ENCODE data around the gene PSMD9.
"Not testable (repeated sequence)": the region's sequence is repeated elsewhere in the genome, so short reads cannot be mapped to it uniquely, and the experiment has no call there.

The PSMD9 gene

GRCh38 chr12:121874071-121874470, 14.5 kb upstream of the PSMD9 start:
- no peak for DNase-seq

DNA sequence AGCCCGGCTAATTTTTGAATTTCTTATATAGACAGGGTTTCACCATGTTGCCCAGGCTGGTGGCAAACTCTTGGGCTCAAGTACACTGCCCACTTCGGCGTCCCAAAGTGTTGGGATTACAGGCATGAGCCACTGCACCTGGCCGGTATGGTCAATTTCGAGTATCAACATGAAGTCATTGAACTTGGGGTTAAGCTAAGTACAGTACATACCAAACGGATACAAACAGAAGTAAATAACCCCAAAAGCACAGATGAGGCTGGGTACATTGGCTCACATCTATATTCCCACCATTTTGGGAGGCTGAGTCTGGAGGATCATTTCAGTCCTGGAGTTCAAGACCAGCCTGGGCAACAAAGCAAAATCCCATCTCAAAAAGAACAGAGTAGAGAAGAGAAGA, 13.0 kb upstream of the PSMD9 start:
- DNase-seq, result no peak

DNA sequence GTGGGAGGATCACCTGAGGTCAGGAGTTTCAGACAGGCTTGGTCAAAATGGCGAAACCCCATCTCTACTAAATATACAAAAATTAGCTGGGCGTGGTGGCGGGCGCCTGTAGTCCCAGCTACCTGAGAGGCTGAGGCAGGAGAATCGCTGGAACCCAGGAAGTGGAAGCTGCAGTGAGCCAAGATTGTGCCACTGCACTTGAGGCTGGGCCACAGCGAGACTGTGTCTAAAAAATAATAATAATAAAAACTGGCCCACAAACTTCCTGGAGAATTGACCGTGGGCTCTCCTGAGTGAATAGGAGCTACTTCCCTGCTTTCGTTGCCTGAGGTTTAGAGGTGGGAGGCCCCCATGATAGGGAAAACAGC, 12.5 kb upstream of the PSMD9 start:
- not testable (repeated sequence) for DNase-seq

- DNase-seq, result no peak
Observed at GRCh38 chr12:121883315-121883660, 5.3 kb upstream of the PSMD9 start.

DNA sequence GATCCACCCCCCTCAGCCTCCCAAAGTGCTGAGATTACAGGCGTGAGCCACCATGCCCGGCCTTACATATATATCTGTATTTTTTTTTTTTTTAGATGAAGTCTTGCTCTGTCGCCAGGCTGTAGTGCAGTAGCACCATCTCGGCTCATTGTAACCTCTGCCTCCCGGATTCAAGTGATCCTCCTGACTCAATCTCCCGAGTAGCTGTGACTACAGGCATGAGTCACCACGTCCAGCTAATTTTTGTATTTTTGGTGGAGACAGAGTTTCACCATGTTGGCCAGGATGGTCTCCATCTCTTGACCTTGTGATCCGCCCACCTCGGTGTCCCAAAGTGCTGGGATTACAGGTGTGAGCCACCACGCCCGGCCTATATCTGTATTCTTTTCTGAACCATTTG, 3.5 kb upstream of the PSMD9 start:
- DNase-seq, result not testable (repeated sequence)

DNA sequence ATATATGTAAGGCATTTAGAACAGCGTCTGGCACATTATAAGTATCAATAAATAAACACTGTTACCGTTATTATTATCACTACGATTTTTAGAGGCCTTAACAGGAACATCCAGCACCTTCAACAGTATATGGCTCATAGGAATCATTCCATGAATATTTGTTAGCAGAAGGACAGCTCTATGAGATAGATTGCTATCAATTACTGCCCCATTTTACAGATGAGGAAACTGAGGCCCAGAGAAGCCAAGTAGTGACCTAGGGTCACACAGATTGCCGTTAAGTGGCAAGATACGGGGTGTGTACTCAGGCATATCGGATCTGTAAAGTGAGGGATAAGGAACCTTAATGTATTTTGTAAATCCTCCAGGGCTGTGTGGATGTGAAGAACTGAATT, 510 bp upstream of the PSMD9 start:
- DNase-seq, result no peak

DNA sequence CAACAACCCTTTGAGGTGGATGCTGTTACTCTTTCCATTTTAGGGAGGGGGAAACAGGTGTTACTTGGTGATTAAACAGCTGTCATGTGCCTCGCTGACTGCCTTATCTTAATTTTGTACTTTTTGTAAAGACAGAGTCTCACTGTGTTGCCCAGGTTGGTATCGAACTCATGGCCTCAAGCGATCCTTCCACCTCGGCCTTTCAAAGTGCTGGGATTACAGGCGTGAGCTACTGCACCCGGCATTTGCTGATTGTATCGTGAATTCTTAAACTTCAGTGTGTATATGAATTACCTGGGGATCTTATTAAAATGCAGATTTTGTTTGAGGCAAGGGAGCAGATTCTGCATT, 659 bp downstream of the PSMD9 start:
- no peak for DNase-seq

DNA sequence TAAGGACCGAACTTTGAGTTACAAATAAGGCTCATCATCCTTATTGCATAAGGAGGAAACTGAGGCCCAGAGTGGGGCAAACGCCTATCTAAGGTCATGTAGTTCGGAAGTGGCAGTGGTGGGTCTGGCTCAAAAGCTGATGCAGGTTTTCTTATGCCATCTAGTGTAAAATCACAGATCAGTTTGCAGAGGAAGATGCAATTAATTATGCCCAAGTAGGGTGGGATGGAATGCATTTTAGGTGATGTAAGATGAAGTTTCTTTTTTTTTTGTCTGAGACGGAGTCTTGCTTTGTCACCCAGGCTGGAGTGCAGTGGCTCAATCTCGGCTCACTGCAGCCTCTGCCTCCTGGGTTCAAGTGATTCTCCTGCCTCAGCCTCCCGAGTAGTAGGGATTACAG, 1.1 kb downstream of the PSMD9 start:
- DNase-seq, result not testable (repeated sequence)

- no peak for DNase-seq
Observed at GRCh38 chr12:121892673-121893561, 4.3 kb downstream of the PSMD9 start.

DNA sequence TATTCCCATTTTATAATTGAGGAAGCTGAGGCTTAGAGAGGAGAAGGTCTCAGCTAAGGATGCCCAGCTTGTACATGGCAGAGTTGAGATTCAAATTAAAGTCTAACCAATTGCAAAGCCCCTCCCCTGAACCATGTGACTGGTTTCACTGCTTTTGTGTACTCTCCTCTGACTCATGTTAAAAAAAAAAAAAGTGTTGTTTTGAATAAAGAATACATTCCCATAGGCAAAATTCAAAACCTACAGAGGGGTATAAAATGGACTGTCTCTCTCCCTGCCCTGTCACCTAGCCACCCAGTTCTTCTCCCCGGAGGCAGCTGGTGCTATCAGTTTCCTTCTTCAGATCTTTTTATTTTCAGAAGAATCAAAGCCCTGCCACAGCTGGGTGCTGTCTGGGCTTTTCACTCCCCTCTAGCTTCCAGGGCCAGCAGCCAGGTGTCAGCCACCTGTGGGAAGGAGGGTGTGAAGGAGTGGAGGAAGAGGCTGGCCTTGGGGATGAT, 5.4 kb downstream of the PSMD9 start:
- no peak for DNase-seq

DNA sequence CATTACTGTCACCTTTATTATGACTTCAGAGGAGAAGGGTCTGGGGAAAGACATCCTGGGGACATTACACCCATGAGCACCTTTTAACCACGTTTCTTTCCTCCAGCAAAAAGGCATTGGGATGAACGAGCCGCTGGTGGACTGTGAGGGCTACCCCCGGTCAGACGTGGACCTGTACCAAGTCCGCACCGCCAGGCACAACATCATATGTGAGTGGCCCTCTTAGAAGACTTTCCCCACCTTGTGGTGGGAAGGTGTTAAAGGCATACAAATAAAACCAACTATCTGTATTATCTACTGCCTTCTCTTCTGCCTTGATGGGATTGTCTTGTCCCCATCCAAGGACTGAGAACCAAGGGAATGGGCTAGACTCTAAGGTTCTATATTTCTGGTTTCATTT, 6.0 kb downstream of the PSMD9 start:
- no peak for DNase-seq

- no peak for DNase-seq
Observed at GRCh38 chr12:121898287-121898686, 9.7 kb downstream of the PSMD9 start.

- no peak for DNase-seq
Observed at GRCh38 chr12:121899590-121899989, 11.0 kb downstream of the PSMD9 start.

GRCh38 chr12:121903202-121903601, 14.6 kb downstream of the PSMD9 start:
- DNase-seq, result no peak

DNA sequence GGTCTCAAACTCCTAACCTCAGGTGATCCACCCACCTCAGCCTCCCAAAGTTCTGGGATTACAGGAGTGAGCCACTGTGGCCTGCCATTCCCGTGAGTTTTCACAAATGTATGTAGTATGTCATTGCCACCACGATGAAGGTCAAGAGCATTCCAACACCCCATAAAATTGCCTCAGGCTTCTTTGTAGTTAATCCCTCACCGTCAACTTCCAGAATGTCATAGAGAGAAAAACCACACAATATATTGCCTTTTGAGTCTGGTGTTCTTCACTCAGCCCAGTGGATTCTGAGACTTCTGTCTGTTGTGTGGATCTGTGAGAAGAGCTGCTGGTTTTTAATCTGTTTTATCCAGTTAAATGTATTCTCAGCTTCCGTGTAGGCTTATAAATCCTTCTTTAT, 17.2 kb downstream of the PSMD9 start:
- DNase-seq, result no peak

DNA sequence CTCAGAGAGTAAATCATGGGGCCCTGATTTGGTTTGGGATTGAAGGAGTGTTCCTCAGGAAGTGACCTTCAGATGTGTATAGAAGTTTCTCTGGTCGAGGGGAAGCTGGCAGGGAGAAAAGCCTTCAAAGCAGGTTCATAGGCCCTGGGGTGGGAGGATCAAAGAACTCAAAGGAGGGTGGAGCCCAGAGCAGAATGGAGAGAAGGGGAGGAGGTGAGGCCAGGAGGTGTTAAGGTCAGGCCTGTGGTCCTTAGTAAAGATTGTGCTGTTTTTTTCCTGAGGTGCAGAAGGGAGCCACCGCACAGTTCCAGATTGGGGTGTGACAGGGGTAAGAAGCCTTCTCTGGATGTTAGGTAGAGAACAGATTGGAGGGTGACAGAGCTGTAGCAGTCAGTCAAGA, 20.1 kb downstream of the PSMD9 start:
- no peak for DNase-seq

GRCh38 chr12:121911824-121912585, 23.4 kb downstream of the PSMD9 start:
- no peak for DNase-seq

- no peak for DNase-seq
Observed at GRCh38 chr12:121915841-121916321, 27.3 kb downstream of the PSMD9 start.

GRCh38 chr12:121916719-121917118, 28.1 kb downstream of the PSMD9 start:
- DNase-seq, result no peak

- no peak for DNase-seq
Observed at GRCh38 chr12:121917950-121918678, 29.5 kb downstream of the PSMD9 start, which contains the start of gene CFAP251. TSS of gene CFAP251 (plus strand) at chr12:121918592. CDS start at chr12:121921306, 2,714 bp downstream.

DNA sequence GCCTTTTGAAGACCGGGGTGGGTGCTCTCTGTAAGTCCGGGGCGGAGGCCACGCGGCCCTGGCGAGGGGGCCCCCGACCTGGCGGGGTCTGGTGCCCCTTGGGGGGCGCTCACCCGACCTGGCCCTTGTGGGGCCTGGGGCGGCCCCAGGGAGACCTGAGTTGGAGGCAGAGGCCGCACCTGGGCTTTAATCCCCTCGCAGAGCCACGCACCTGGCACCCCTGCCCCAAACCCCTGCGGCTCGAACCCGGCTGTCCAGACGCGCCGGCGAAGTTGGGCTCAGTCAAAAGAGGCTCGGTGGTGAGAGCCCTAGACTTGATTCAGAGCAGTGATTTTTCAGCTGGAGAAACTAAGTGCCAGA, 30.1 kb downstream of the PSMD9 start:
- no peak for DNase-seq

DNA sequence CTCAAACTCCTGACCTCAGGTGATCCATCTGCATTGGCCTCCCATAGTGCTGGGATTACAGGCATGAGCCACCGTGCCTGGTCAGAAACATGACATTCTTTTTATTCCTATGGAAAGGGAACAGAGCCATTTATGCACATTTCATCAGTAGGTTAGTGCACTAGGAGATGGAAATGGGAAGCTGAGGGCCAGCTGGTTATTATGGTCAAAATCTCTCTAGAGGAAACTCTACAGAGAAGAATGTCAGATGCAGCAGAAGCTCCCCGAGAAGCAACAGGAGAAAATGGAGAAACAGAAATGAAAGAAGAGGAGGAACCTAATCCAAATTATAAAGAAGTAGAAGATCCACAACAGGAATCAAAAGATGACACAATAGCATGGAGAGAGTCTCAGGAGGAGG, 32.5 kb downstream of the PSMD9 start:
- DNase-seq, result no peak

- no peak for DNase-seq
Observed at GRCh38 chr12:121925358-121925695, 36.7 kb downstream of the PSMD9 start.
